IMR-90 (cell line): ENCODE measurements around the gene CRIP1. TPM values are rescaled to one million over a fixed set of nuclear protein-coding genes. Genes with fewer than 3 reads are reported as not detected.

Source experiments
- ATAC-seq: fragments of 200-7000 bp; cut with Tn5 transposase; 2 replicates; pipeline ENCODE4 v1.9.1; 2020; ENCODE audit warnings: low read depth, mild to moderate bottlenecking, moderate library complexity
- BruUV-seq: library from RNA; stranded (reverse); fragments of 400-500 nt; replicated peaks from 2 replicates; lab custom pipeline; 2021; lab: Mats Ljungman, UMichigan
- CTCF ChIA-PET: fragments of 300-600 bp; formaldehyde crosslinking; extraction: SDS; loops from one replicate; lab custom pipeline; 2021; ENCODE audit warnings: antibody characterized with exemption; lab: Yijun Ruan, JAX
- POLR2A ChIA-PET: fragments of 300-600 bp; sonication (Branson Sonifier 250); formaldehyde crosslinking; loops from one replicate; lab custom pipeline; 2022; ENCODE audit warnings: antibody characterized with exemption; ENCODE audit not compliant: unreplicated experiment; lab: Charles Lee
- DNase-seq: peaks from one replicate; pipeline ENCODE4 v3.0.0; 2013
- H2AFZ ChIP-seq: replicated peaks from 2 replicates; pipeline ENCODE3; 2013; ENCODE audit warnings: low read length, mild to moderate bottlenecking; ENCODE audit not compliant: poor library complexity
- H2AK5ac ChIP-seq: 2 replicates; pipeline ENCODE4 v1.6.1; 2013; ENCODE audit warnings: low read depth, low read length, inconsistent platforms
- H2AK9ac ChIP-seq: replicated peaks from 2 replicates; pipeline ENCODE3; 2013; ENCODE audit warnings: mild to moderate bottlenecking, low read depth, low read length, moderate library complexity; ENCODE audit not compliant: poor library complexity
- H2BK120ac ChIP-seq: 2 replicates; pipeline ENCODE4 v1.6.1; 2013; ENCODE audit warnings: low read depth, low read length, inconsistent platforms
- H2BK15ac ChIP-seq: 3 replicates; pipeline ENCODE4 v1.6.1; 2013; ENCODE audit warnings: low read depth, low read length, inconsistent platforms
- H2BK20ac ChIP-seq: 2 replicates; pipeline ENCODE4 v1.6.1; 2013; ENCODE audit warnings: low read depth, mild to moderate bottlenecking, inconsistent platforms, low read length, moderate library complexity
- H2BK5ac ChIP-seq: 2 replicates; pipeline ENCODE4 v1.6.1; 2013; ENCODE audit warnings: mild to moderate bottlenecking, low read depth, low read length, inconsistent platforms; ENCODE audit not compliant: poor library complexity, severe bottlenecking
- H3K14ac ChIP-seq: replicated peaks from 2 replicates; pipeline ENCODE4 v1.6.1; 2013; ENCODE audit warnings: low read depth, low read length, inconsistent platforms
- H3K18ac ChIP-seq: 2 replicates; pipeline ENCODE4 v1.6.1; 2013; ENCODE audit warnings: low read depth, low read length, control low read depth
- H3K23ac ChIP-seq: 2 replicates; pipeline ENCODE4 v1.6.1; 2013; ENCODE audit warnings: low read depth, low read length, inconsistent platforms
- H3K27ac ChIP-seq: 2 replicates; pipeline ENCODE4 v1.5.1; 2013; ENCODE audit warnings: mild to moderate bottlenecking, control low read depth, low read length; ENCODE audit not compliant: insufficient read depth
- H3K27me3 ChIP-seq: 2 replicates; pipeline ENCODE4 v1.6.1; 2013; ENCODE audit warnings: low read length; ENCODE audit not compliant: control insufficient read depth, insufficient read depth
- H3K36me3 ChIP-seq: 2 replicates; pipeline ENCODE4 v1.6.1; 2013; ENCODE audit warnings: low read length, mixed read lengths; ENCODE audit not compliant: control insufficient read depth, insufficient read depth
- H3K4ac ChIP-seq: 2 replicates; pipeline ENCODE4 v1.6.1; 2013; ENCODE audit warnings: low read depth, low read length, inconsistent platforms
- H3K4me1 ChIP-seq: 2 replicates; pipeline ENCODE4 v1.6.1; 2013; ENCODE audit warnings: low read length, mixed read lengths; ENCODE audit not compliant: control insufficient read depth, insufficient read depth
- H3K4me2 ChIP-seq: 2 replicates; pipeline ENCODE4 v1.6.1; 2013; ENCODE audit warnings: low read depth, mild to moderate bottlenecking, control low read depth, low read length, moderate library complexity
- H3K4me3 ChIP-seq: 2 replicates; pipeline ENCODE4 v1.5.1; 2013; ENCODE audit warnings: low read depth, mild to moderate bottlenecking, control low read depth, low read length, moderate library complexity; ENCODE audit not compliant: insufficient read depth
- H3K56ac ChIP-seq: 2 replicates; pipeline ENCODE4 v1.6.1; 2013; ENCODE audit warnings: low read length, inconsistent platforms; ENCODE audit not compliant: insufficient read depth; ENCODE audit errors: extremely low read depth
- H3K79me1 ChIP-seq, 2 experiments: 2 replicates each; pipeline ENCODE4 v1.6.1; 2013; ENCODE audit warnings: low read length in 2 of 2, inconsistent platforms in 1 of 2, low read depth in 1 of 2
- H3K9ac ChIP-seq: 2 replicates; pipeline ENCODE4 v1.6.1; 2013; ENCODE audit warnings: low read depth, low read length, control low read depth
- H3K9me1 ChIP-seq: 2 replicates; pipeline ENCODE4 v1.6.1; 2013; ENCODE audit warnings: low read length, inconsistent platforms; ENCODE audit not compliant: insufficient read depth
- H3K9me3 ChIP-seq: 2 replicates; pipeline ENCODE4 v1.6.1; 2013; ENCODE audit warnings: low read length; ENCODE audit not compliant: control insufficient read depth, insufficient read depth
- H4K20me1 ChIP-seq: 2 replicates; pipeline ENCODE4 v1.6.1; 2013; ENCODE audit warnings: low read length, inconsistent platforms; ENCODE audit not compliant: insufficient read depth
- H4K5ac ChIP-seq: 2 replicates; pipeline ENCODE4 v1.6.1; 2013; ENCODE audit warnings: mild to moderate bottlenecking, low read depth, low read length, control low read depth
- H4K8ac ChIP-seq, 2 experiments: 2 replicates each; pipeline ENCODE4 v1.6.1; 2013; ENCODE audit warnings: low read depth in 2 of 2, low read length in 2 of 2, control low read depth in 1 of 2, inconsistent platforms in 1 of 2
- H4K91ac ChIP-seq: 2 replicates; pipeline ENCODE4 v1.6.1; 2013; ENCODE audit warnings: low read depth, low read length, inconsistent platforms; ENCODE audit not compliant: insufficient read depth
- BHLHE40 ChIP-seq: fragments of 150-350 bp; IDR thresholded peaks from 2 replicates; pipeline ENCODE4 v1.6.1; 2016; ENCODE audit warnings: mild to moderate bottlenecking, low read depth, low read length
- CTCF ChIP-seq: conservative IDR thresholded peaks from 2 replicates; pipeline ENCODE4 v1.5.1; 2012; ENCODE audit warnings: mild to moderate bottlenecking, low read depth, low read length, improper control_type of control experiment
- MAFK ChIP-seq: IDR thresholded peaks from 2 replicates; pipeline ENCODE4 v1.6.1; 2012; ENCODE audit warnings: low read depth, low read length, improper control_type of control experiment
- SMC3 ChIP-seq: fragments of 150-350 bp; IDR thresholded peaks from 2 replicates; pipeline ENCODE4 v1.6.1; 2016; ENCODE audit warnings: low read depth, mild to moderate bottlenecking, antibody characterized with exemption, low read length, moderate library complexity
- USF2 ChIP-seq: fragments of 150-350 bp; IDR thresholded peaks from 2 replicates; pipeline ENCODE4 v1.6.1; 2017; ENCODE audit warnings: mild to moderate bottlenecking, antibody characterized with exemption, low read length, low read depth
- WGBS, 2 experiments: methylation state at CpG; one replicate each; pipeline versions ENCODE4 v1.1.5 to v1.1.7; 2013; ENCODE audit warnings: missing lambda C conversion rate in 2 of 2; ENCODE audit not compliant: insufficient read length in 1 of 2; ENCODE audit errors: extremely low coverage in 2 of 2; 5-methylcytosine and 5-hydroxymethylcytosine counted together
- dilution Hi-C: fragments of 300-500 bp; cut with HindIII; formaldehyde crosslinking; loops from one replicate; pipeline ENCODE4 v1.14.3; 2018; ENCODE audit warnings: low sequenced_read_pairs; ENCODE audit not compliant: unreplicated experiment
- in situ Hi-C: fragments of 300-500 bp; cut with MboI; formaldehyde crosslinking; loops from 3 replicates; pipeline ENCODE4 v1.14.3; 2019; ENCODE audit warnings: low sequenced_read_pairs, inconsistent platforms, mixed read lengths
- intact Hi-C: fragments of 100-400 bp; cut with micrococcal nuclease; formaldehyde crosslinking; loops from 2 replicates; pipeline ENCODE4 v1.10.0; 2022
- polyA plus RNA-seq, 3 experiments: library from polyadenylated mRNA; depleted of rRNA; stranded (reverse); fragments of >200 nt; gene quantifications; 2 replicates each; pipeline ENCODE4 v1.2.3, GENCODE V29; 2012; ENCODE audit warnings: low replicate concordance in 1 of 3
- total RNA-seq: library from RNA; depleted of rRNA; stranded (reverse); fragments of >200 nt; gene quantifications from 2 replicates; pipeline ENCODE4 v1.2.3, GENCODE V29; 2012

CRIP1 gene
- total and polyA plus RNA-seq, 2 of the 4 experiments (the other 2 are of a cell fraction), result 0.21 TPM; not detected in 1

- H2BK20ac ChIP-seq, result no peak overlapping the region
- H2BK5ac ChIP-seq, result no peak overlapping the region
- dilution Hi-C loops (no loop called here), in situ Hi-C loops (no loop called here), intact Hi-C loops (no loop called here)
- H3K18ac ChIP-seq, result no peak overlapping the region
- no peaks in the 10 kb centered on the region for H3K79me1 ChIP-seq
- no peak for ATAC-seq
- no peaks in the 10 kb centered on the region for H4K20me1 ChIP-seq
- no peak overlapping the region for H3K14ac ChIP-seq
- H3K9me3 ChIP-seq, result no peaks in the 10 kb centered on the region
- no peak overlapping the region for H3K27ac ChIP-seq
- no peak overlapping the region for H3K9ac ChIP-seq
- 79% methylated on average over 11 of the region's 18 CpGs; no CpG with 5 or more reads in 1 of the 2 experiments for WGBS, 2 experiments
- H3K4me1 ChIP-seq, result no peaks in the 10 kb centered on the region
- no peak overlapping the region for H2AK9ac ChIP-seq
- no peak overlapping the region for H4K91ac ChIP-seq
- H2BK15ac ChIP-seq, result no peak overlapping the region
- H3K9me1 ChIP-seq, result no peaks in the 10 kb centered on the region
- ChIA-PET CTCF (no interaction called here), POLR2A (no interaction called here)
- H2BK120ac ChIP-seq, result no peak overlapping the region
- no peak overlapping the region for H3K23ac ChIP-seq
- no peak overlapping the region for H3K4ac ChIP-seq
- H3K4me3 ChIP-seq, result no peak overlapping the region
- TF ChIP-seq USF2, result no peak
- no peak for TF ChIP-seq MAFK
- TF ChIP-seq BHLHE40, result no peak
- no peak for TF ChIP-seq CTCF
- no peak for TF ChIP-seq SMC3
- H3K36me3 ChIP-seq, result no peaks in the 10 kb centered on the region
- BruUV-seq, result no TSS peak
- no peak overlapping the region for H3K4me2 ChIP-seq
- no peak overlapping the region for H4K5ac ChIP-seq
- H3K56ac ChIP-seq, result no peak overlapping the region
- H2AK5ac ChIP-seq, result no peak overlapping the region
- no peak for DNase-seq
- no peak overlapping the region for H2AFZ ChIP-seq
- H3K27me3 ChIP-seq, result no peaks in the 10 kb centered on the region; the same call in 1 of the 2 replicates
- no peak overlapping the region for H4K8ac ChIP-seq
Observed at GRCh38 chr14:105502446-105503295, 16.0 kb downstream of the CRIP1 start.
